ENCODE results near the gene GVQW3. TPM values are rescaled to one million over a fixed set of nuclear protein-coding genes. Genes with fewer than 3 reads are reported as not detected.

The GVQW3 gene
- total and polyA plus RNA-seq, 2 of the 13 experiments (the other 11 are each of a cell fraction or from before 2014, with no cell fraction given): 5.0 to 5.6 TPM

DNA sequence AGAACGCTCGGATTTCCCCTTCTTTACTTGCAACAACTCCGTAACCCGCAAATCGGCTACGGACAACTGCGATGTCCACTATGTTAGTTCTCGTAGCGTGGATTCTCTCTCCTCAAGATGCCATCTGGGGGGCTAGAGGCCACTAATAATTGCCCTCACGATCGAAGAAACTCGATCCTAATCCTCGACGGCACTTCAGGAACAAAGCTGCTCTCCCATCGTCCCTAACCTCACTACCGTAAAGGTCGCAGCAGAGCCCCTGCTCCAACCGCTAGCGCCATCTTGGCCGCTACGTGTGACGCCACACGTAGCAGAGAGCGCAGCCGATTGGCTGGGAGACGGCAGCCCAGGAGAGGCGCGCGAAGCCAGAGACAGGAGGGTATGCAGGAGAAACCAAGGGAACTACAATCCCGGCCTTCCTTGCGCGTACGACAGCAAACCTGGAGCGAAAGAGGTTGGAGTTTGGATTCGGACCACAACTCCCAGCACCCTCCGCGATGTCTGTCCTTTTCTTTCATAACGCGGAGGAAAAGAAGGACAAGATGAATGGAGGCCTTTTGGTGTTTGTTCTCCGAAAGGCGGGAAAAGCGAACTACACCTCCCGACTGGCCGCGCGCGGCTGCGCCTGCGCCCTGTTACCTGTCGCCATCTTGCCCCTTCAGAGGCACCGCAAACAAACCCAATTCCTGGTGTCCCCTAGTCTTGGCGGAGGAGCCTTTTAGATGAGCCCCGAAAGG is 63.4 kb downstream of the GVQW3 start, which contains the start of gene EMSY (continued):
- TF ChIP-seq, protein P1, sequence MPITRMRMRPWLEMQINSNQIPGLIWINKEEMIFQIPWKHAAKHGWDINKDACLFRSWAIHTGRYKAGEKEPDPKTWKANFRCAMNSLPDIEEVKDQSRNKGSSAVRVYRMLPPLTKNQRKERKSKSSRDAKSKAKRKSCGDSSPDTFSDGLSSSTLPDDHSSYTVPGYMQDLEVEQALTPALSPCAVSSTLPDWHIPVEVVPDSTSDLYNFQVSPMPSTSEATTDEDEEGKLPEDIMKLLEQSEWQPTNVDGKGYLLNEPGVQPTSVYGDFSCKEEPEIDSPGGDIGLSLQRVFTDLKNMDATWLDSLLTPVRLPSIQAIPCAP (CRISPR knock-in tag; IDR thresholded peaks at IDR 0.05; ENCODE audit: low read depth): no peak
- TF ChIP-seq ZNF138 (CRISPR knock-in tag; IDR thresholded peaks at IDR 0.05; ENCODE audit: low read depth) (no peak), ZNF652 (CRISPR knock-in tag; IDR thresholded peaks at IDR 0.05; ENCODE audit: borderline replicate concordance, low read depth) (no peak), CENPX (CRISPR knock-in tag; IDR thresholded peaks at IDR 0.05) (no peak), ZNF670 (CRISPR knock-in tag; IDR thresholded peaks at IDR 0.05; ENCODE audit: borderline replicate concordance) (no peak), KDM3A (CRISPR knock-in tag; IDR thresholded peaks at IDR 0.05; ENCODE audit: low read depth) (0 out of 2 replicates have a peak, but pooled peaks have one; percentile 32), PRPF4 (IDR thresholded peaks at IDR 0.05; ENCODE audit: low read depth, low read length, poor library complexity, severe bottlenecking) (no peak), ELF3 (CRISPR knock-in tag; IDR thresholded peaks at IDR 0.05) (no peak; the same call in 1 of the 2 replicates), ZNF263 (CRISPR knock-in tag; IDR thresholded peaks at IDR 0.05) (no peak), SMAD9 (CRISPR knock-in tag; IDR thresholded peaks at IDR 0.05) (no peak), RNF2 (conservative IDR thresholded peaks at IDR 0.05; ENCODE audit: low read depth) (no peak), ZNF101 (CRISPR knock-in tag; IDR thresholded peaks at IDR 0.05; ENCODE audit: borderline replicate concordance, low read depth) (0 out of 2 replicates have a peak, but pooled peaks have one; percentile 48), HOXA5 (CRISPR knock-in tag; IDR thresholded peaks at IDR 0.05) (peak; percentile 77; the same call in 1 of the 2 replicates)
- TF ChIP-seq, protein P2, sequence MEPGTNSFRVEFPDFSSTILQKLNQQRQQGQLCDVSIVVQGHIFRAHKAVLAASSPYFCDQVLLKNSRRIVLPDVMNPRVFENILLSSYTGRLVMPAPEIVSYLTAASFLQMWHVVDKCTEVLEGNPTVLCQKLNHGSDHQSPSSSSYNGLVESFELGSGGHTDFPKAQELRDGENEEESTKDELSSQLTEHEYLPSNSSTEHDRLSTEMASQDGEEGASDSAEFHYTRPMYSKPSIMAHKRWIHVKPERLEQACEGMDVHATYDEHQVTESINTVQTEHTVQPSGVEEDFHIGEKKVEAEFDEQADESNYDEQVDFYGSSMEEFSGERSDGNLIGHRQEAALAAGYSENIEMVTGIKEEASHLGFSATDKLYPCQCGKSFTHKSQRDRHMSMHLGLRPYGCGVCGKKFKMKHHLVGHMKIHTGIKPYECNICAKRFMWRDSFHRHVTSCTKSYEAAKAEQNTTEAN (CRISPR knock-in tag; conservative IDR thresholded peaks at IDR 0.05): peak; percentile 37; the same call in 1 of the 2 replicates
- TF ChIP-seq, protein P3, sequence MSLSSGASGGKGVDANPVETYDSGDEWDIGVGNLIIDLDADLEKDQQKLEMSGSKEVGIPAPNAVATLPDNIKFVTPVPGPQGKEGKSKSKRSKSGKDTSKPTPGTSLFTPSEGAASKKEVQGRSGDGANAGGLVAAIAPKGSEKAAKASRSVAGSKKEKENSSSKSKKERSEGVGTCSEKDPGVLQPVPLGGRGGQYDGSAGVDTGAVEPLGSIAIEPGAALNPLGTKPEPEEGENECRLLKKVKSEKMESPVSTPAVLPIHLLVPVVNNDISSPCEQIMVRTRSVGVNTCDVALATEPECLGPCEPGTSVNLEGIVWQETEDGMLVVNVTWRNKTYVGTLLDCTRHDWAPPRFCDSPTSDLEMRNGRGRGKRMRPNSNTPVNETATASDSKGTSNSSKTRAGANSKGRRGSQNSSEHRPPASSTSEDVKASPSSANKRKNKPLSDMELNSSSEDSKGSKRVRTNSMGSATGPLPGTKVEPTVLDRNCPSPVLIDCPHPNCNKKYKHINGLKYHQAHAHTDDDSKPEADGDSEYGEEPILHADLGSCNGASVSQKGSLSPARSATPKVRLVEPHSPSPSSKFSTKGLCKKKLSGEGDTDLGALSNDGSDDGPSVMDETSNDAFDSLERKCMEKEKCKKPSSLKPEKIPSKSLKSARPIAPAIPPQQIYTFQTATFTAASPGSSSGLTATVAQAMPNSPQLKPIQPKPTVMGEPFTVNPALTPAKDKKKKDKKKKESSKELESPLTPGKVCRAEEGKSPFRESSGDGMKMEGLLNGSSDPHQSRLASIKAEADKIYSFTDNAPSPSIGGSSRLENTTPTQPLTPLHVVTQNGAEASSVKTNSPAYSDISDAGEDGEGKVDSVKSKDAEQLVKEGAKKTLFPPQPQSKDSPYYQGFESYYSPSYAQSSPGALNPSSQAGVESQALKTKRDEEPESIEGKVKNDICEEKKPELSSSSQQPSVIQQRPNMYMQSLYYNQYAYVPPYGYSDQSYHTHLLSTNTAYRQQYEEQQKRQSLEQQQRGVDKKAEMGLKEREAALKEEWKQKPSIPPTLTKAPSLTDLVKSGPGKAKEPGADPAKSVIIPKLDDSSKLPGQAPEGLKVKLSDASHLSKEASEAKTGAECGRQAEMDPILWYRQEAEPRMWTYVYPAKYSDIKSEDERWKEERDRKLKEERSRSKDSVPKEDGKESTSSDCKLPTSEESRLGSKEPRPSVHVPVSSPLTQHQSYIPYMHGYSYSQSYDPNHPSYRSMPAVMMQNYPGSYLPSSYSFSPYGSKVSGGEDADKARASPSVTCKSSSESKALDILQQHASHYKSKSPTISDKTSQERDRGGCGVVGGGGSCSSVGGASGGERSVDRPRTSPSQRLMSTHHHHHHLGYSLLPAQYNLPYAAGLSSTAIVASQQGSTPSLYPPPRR (CRISPR knock-in tag; IDR thresholded peaks at IDR 0.05; ENCODE audit: borderline replicate concordance): no peak
- TF ChIP-seq, protein P4, sequence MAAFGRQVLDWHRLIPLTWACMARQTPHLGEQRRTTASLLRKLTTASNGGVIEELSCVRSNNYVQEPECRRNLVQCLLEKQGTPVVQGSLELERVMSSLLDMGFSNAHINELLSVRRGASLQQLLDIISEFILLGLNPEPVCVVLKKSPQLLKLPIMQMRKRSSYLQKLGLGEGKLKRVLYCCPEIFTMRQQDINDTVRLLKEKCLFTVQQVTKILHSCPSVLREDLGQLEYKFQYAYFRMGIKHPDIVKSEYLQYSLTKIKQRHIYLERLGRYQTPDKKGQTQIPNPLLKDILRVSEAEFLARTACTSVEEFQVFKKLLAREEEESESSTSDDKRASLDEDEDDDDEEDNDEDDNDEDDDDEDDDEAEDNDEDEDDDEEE (CRISPR knock-in tag; IDR thresholded peaks at IDR 0.05): 0 out of 2 replicates have a peak, but pooled peaks have one; percentile 55
- TF ChIP-seq, protein P5, sequence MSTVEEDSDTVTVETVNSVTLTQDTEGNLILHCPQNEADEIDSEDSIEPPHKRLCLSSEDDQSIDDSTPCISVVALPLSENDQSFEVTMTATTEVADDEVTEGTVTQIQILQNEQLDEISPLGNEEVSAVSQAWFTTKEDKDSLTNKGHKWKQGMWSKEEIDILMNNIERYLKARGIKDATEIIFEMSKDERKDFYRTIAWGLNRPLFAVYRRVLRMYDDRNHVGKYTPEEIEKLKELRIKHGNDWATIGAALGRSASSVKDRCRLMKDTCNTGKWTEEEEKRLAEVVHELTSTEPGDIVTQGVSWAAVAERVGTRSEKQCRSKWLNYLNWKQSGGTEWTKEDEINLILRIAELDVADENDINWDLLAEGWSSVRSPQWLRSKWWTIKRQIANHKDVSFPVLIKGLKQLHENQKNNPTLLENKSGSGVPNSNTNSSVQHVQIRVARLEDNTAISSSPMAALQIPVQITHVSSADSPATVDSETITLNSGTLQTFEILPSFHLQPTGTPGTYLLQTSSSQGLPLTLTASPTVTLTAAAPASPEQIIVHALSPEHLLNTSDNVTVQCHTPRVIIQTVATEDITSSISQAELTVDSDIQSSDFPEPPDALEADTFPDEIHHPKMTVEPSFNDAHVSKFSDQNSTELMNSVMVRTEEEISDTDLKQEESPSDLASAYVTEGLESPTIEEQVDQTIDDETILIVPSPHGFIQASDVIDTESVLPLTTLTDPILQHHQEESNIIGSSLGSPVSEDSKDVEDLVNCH (CRISPR knock-in tag; IDR thresholded peaks at IDR 0.05): no peak
- TF ChIP-seq, protein P6, sequence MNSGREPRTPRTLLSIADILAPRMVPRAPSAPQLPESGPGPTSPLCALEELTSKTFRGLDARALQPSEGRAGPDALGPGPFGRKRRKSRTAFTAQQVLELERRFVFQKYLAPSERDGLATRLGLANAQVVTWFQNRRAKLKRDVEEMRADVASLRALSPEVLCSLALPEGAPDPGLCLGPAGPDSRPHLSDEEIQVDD (CRISPR knock-in tag; IDR thresholded peaks at IDR 0.05; ENCODE audit: borderline replicate concordance): no peak
